ENCODE measurements around the gene CREB3L1.

CREB3L1 gene

DNA sequence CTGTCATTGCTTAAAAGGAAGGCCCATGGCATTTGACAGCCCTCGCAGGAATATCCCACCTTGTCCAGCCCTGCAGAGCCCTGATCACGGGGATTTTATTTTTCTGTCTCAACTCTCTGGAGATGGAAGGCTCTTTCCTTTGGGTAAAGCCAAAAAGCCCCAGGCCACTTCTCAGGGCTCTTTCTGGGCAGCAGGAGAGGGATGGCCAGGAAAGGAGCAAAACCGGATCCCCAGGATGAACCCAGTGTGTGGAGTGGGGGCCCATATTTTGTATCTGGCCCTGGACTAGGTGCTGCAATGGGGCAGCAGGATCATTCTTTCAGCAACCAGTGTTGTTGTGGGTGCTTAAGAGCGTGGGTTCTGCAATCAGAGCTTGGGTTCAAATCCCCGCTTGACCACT lies 11.0 kb downstream of the CREB3L1 start:
- WGBS (ENCODE audit: insufficient coverage): 99% methylated on average over 5 of the region's 5 CpGs
- DNase-seq: no peak
- no peak overlapping the region for H3K4me3 ChIP-seq (ENCODE audit: control insufficient read depth in 1 of 7, extremely low read depth in 1 of 7, insufficient read depth in 4 of 7, low read depth in 2 of 7, low read length in 6 of 7)
- no peaks in the 10 kb centered on the region for H3K4me1 ChIP-seq (ENCODE audit: control extremely low read depth in 1 of 4, control insufficient read depth in 4 of 4, insufficient read depth in 4 of 4, low read length in 3 of 4)
- no peaks in the 10 kb centered on the region for H3K9me3 ChIP-seq (ENCODE audit: control extremely low read depth in 1 of 5, control insufficient read depth in 4 of 5, insufficient read depth in 2 of 5, low read depth in 1 of 5, low read length in 4 of 5)
- ChIA-PET CTCF (interaction anchor here (1.3 kb wide), 2 partner anchors 21 to 27 kb away, joined by 3 to 4 read pairs; no protein-coding TSS in a partner anchor), POLR2A (interaction anchor here (0.6 kb wide), 2 partner anchors 19 to 1257 kb away, joined by 3 read pairs; no protein-coding TSS in a partner anchor)
- H3K27me3 ChIP-seq (replicated peaks in 2 of 5; ENCODE audit: control insufficient read depth in 4 of 5, insufficient read depth in 5 of 5, low read length in 4 of 5): peaks cover 0 to 7% (median 0%) of the 10 kb centered on the region in 5 experiments
- H3K27ac ChIP-seq (ENCODE audit: insufficient read depth in 1 of 2, low read depth in 1 of 2, low read length in 2 of 2, poor library complexity in 1 of 2, severe bottlenecking in 2 of 2): no peak overlapping the region
- no peaks in the 10 kb centered on the region for H3K36me3 ChIP-seq (ENCODE audit: control insufficient read depth in 4 of 4, insufficient read depth in 4 of 4, low read length in 3 of 4)

DNA sequence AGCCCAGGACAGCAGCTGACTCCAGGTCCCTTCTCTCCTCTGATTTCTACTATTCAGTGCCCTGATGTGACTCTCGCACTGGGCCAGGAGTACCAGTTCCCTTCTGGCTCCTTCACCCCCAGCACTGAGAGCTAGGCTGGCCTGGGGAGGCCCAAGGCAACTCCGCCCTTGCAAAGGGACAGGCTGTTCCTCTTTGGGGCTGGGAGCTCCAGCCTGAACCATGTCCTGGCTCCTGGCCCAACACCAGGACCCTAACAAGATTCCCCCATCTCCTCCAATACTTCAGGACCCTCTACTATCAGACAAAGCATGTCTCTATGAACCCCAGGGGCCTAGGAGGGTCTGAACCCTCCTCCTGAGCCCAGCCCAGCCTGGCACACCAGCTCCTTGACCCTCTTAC lies 12.5 kb downstream of the CREB3L1 start:
- WGBS (ENCODE audit: insufficient coverage): 85% methylated on average over 2 of the region's 2 CpGs
- DNase-seq: no peak
- H3K27ac ChIP-seq (ENCODE audit: insufficient read depth in 1 of 2, low read depth in 1 of 2, low read length in 2 of 2, poor library complexity in 1 of 2, severe bottlenecking in 2 of 2): no peak overlapping the region
- no peak overlapping the region for H3K4me3 ChIP-seq (ENCODE audit: control insufficient read depth in 1 of 7, extremely low read depth in 1 of 7, insufficient read depth in 4 of 7, low read depth in 2 of 7, low read length in 6 of 7)
- ChIA-PET CTCF (interaction anchor here (0.9 to 5.0 kb wide), 6 partner anchors 12 to 50 kb away, joined by 3 to 26 read pairs (median 4); partner anchors contain the start of gene CREB3L1), POLR2A (no interaction called here)
- peaks cover 0 to 6% (median 0%) of the 10 kb centered on the region in 5 experiments for H3K27me3 ChIP-seq (replicated peaks in 2 of 5; ENCODE audit: control insufficient read depth in 4 of 5, insufficient read depth in 5 of 5, low read length in 4 of 5)
- H3K36me3 ChIP-seq (ENCODE audit: control insufficient read depth in 4 of 4, insufficient read depth in 4 of 4, low read length in 3 of 4): no peaks in the 10 kb centered on the region
- peaks cover 0 to 1% (median under 1%) of the 10 kb centered on the region in 4 experiments for H3K4me1 ChIP-seq (ENCODE audit: control extremely low read depth in 1 of 4, control insufficient read depth in 4 of 4, insufficient read depth in 4 of 4, low read length in 3 of 4)
- H3K9me3 ChIP-seq (ENCODE audit: control extremely low read depth in 1 of 5, control insufficient read depth in 4 of 5, insufficient read depth in 2 of 5, low read depth in 1 of 5, low read length in 4 of 5): no peaks in the 10 kb centered on the region

DNA sequence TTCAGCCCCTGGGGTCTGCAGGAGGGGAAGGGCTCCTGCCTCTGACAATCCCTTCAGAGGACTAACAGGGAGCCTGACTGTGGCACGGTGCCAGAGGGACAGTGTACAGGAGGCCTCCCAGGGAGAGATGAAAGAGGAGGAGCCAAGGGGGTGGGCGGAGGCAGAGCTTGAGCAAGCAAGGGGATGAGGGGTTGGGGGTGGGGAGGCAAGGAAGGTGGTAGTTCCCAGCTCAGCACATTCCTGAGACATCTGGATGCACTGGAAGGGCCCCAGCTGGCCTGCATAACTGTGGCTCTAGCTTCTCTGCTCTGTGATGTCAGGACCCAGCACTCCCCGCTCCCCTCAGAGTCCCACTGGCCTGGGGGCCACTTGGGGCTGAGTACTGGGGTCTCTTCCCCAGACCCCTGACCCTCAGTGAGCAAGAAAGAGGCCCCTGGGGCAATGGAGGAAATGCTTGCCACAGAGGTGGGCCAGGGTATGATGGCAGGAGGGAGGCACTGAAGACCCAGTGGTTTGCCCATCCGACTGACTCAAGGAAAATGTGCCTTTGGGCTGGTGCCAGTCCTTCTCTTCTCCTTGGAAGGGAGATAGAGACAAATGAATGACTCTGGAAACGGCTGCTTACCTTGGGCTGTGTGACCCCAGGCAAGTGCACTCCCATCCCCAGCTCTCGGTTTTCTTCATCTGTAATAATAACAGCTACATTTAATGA lies 13.3 kb downstream of the CREB3L1 start:
- no peak overlapping the region for H3K4me3 ChIP-seq (ENCODE audit: control insufficient read depth in 1 of 7, extremely low read depth in 1 of 7, insufficient read depth in 4 of 7, low read depth in 2 of 7, low read length in 6 of 7)
- WGBS (ENCODE audit: insufficient coverage): 94% methylated on average over 2 of the region's 6 CpGs
- ChIA-PET CTCF (interaction anchor here (0.9 to 5.0 kb wide), 5 partner anchors 12 to 51 kb away, joined by 3 to 26 read pairs (median 4); partner anchors contain the start of gene CREB3L1), POLR2A (no interaction called here)
- no peak overlapping the region for H3K27ac ChIP-seq (ENCODE audit: insufficient read depth in 1 of 2, low read depth in 1 of 2, low read length in 2 of 2, poor library complexity in 1 of 2, severe bottlenecking in 2 of 2)
- peaks cover 0 to 4% (median under 1%) of the 10 kb centered on the region in 5 experiments for H3K27me3 ChIP-seq (replicated peaks in 2 of 5; ENCODE audit: control insufficient read depth in 4 of 5, insufficient read depth in 5 of 5, low read length in 4 of 5)
- H3K4me1 ChIP-seq (ENCODE audit: control extremely low read depth in 1 of 4, control insufficient read depth in 4 of 4, insufficient read depth in 4 of 4, low read length in 3 of 4): peaks cover 0 to 8% (median 6%) of the 10 kb centered on the region in 4 experiments
- no peak for DNase-seq
- no peaks in the 10 kb centered on the region for H3K36me3 ChIP-seq (ENCODE audit: control insufficient read depth in 4 of 4, insufficient read depth in 4 of 4, low read length in 3 of 4)
- H3K9me3 ChIP-seq (ENCODE audit: control extremely low read depth in 1 of 5, control insufficient read depth in 4 of 5, insufficient read depth in 2 of 5, low read depth in 1 of 5, low read length in 4 of 5): no peaks in the 10 kb centered on the region

DNA sequence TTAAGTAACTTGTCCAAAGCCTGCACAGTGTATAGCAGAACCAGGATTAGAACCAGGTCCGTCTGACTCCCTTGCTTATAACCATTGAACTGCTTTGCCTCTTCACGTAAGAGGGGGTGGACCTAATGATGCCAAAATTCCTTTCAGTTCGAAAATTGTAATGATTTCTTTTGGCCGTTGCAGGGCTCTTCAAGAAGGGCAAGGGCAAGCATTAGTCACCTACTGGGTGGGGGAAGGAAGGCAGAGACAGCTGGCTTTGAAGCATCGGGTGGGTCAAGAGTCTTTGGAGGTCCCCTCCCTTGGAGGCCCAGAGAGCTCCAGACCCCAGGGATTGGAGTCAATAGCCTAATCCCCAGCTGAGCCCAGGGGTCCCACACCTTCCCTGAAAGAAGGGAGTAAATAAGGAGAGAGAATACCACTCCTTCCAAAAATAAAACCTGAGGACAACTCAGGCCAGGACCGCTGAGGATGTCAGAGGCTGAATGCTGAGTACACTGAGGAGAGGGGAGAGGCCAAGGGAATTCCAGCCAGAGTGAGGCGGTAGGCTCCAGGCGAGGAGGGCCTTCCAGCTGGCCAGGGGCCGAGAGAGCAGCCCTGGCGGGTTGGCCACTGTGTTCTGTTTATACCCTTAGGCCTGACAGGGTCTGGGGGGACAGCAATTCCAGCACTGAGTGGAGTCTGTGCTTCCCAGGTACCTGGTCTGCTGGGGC lies 14.1 kb downstream of the CREB3L1 start:
- DNase-seq: no peak
- H3K4me3 ChIP-seq (ENCODE audit: control insufficient read depth in 1 of 7, extremely low read depth in 1 of 7, insufficient read depth in 4 of 7, low read depth in 2 of 7, low read length in 6 of 7): no peak overlapping the region
- WGBS (ENCODE audit: insufficient coverage): 94% methylated on average over 6 of the region's 10 CpGs
- ChIA-PET POLR2A (no interaction called here), CTCF (interaction anchor here (1.6 to 5.0 kb wide), 2 partner anchors 13 to 16 kb away, joined by 7 to 26 read pairs; partner anchors contain the start of gene CREB3L1)
- H3K27ac ChIP-seq (ENCODE audit: insufficient read depth in 1 of 2, low read depth in 1 of 2, low read length in 2 of 2, poor library complexity in 1 of 2, severe bottlenecking in 2 of 2): no peak overlapping the region
- no peaks in the 10 kb centered on the region for H3K36me3 ChIP-seq (ENCODE audit: control insufficient read depth in 4 of 4, insufficient read depth in 4 of 4, low read length in 3 of 4)
- peaks cover 0 to 10% (median 4%) of the 10 kb centered on the region in 5 experiments for H3K27me3 ChIP-seq (replicated peaks in 2 of 5; ENCODE audit: control insufficient read depth in 4 of 5, insufficient read depth in 5 of 5, low read length in 4 of 5)
- peaks cover 1 to 15% (median 13%) of the 10 kb centered on the region in 4 experiments for H3K4me1 ChIP-seq (ENCODE audit: control extremely low read depth in 1 of 4, control insufficient read depth in 4 of 4, insufficient read depth in 4 of 4, low read length in 3 of 4)
- H3K9me3 ChIP-seq (ENCODE audit: control extremely low read depth in 1 of 5, control insufficient read depth in 4 of 5, insufficient read depth in 2 of 5, low read depth in 1 of 5, low read length in 4 of 5): no peaks in the 10 kb centered on the region

DNA sequence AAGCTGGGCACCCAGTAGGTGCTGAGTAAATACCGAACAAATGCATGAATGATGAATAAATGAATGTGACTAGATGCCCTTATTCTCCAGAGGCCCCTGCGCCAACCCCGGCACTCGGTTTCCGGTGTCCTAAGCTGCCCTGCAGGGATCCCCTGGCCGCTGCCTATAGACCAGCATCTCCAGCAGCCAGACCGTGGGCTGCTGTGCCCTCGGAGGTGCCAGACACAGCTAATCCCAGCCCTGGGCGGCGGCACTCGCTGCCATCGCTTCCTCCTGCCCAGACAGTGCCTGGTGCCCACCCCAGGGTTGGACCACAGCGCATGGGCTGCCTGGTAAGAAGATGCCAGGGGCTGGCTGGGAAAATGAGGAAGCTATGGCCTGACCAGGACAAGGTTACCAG lies 15.6 kb downstream of the CREB3L1 start:
- peaks cover 1 to 21% (median 16%) of the 10 kb centered on the region in 4 experiments for H3K4me1 ChIP-seq (ENCODE audit: control extremely low read depth in 1 of 4, control insufficient read depth in 4 of 4, insufficient read depth in 4 of 4, low read length in 3 of 4)
- H3K27me3 ChIP-seq (replicated peaks in 2 of 5; ENCODE audit: control insufficient read depth in 4 of 5, insufficient read depth in 5 of 5, low read length in 4 of 5): peaks cover 0 to 21% (median 12%) of the 10 kb centered on the region in 5 experiments
- H3K27ac ChIP-seq (ENCODE audit: insufficient read depth in 1 of 2, low read depth in 1 of 2, low read length in 2 of 2, poor library complexity in 1 of 2, severe bottlenecking in 2 of 2): no peak overlapping the region
- DNase-seq: no peak
- 97% methylated on average over 12 of the region's 13 CpGs for WGBS (ENCODE audit: insufficient coverage)
- ChIA-PET CTCF (interaction anchor here (0.9 to 5.0 kb wide), 5 partner anchors 9 to 50 kb away, joined by 3 to 26 read pairs (median 4); partner anchors contain the start of gene CREB3L1), POLR2A (no interaction called here)
- no peaks in the 10 kb centered on the region for H3K9me3 ChIP-seq (ENCODE audit: control extremely low read depth in 1 of 5, control insufficient read depth in 4 of 5, insufficient read depth in 2 of 5, low read depth in 1 of 5, low read length in 4 of 5)
- no peak overlapping the region for H3K4me3 ChIP-seq (ENCODE audit: control insufficient read depth in 1 of 7, extremely low read depth in 1 of 7, insufficient read depth in 4 of 7, low read depth in 2 of 7, low read length in 6 of 7)
- H3K36me3 ChIP-seq (ENCODE audit: control insufficient read depth in 4 of 4, insufficient read depth in 4 of 4, low read length in 3 of 4): no peaks in the 10 kb centered on the region

DNA sequence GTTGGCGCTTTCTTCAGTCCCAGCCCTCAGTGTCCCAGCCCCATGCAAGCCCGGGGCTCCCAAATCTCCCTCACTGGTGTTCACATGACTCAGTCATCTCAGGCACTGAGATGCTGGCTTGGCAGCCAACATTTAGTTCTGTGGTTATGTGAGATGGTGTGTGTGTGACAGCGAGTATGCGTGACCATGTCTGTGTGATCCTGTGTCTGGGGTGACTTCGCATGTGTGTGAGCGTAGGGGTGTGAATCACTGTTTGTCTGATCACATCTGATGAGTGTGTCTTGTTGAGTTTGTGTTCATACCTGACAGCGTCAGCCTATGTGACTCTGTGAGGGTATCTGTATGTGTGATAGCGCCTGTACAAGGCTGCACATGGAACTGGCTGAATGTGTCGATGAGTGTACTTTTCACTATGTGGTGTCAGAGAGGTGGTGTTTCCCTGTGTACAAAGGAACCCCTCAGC lies 16.2 kb downstream of the CREB3L1 start:
- peak in 2 of 3 donors; percentile 38 to 55 for DNase-seq
- no peaks in the 10 kb centered on the region for H3K9me3 ChIP-seq (ENCODE audit: control extremely low read depth in 1 of 5, control insufficient read depth in 4 of 5, insufficient read depth in 2 of 5, low read depth in 1 of 5, low read length in 4 of 5)
- H3K27me3 ChIP-seq (replicated peaks in 2 of 5; ENCODE audit: control insufficient read depth in 4 of 5, insufficient read depth in 5 of 5, low read length in 4 of 5): peaks cover 0 to 21% (median 12%) of the 10 kb centered on the region in 5 experiments

More for the DNA sequence above, 16.2 kb downstream of the CREB3L1 start:
- POLR2A ChIA-PET: no interaction called here
- H3K4me3 ChIP-seq (ENCODE audit: control insufficient read depth in 1 of 7, extremely low read depth in 1 of 7, insufficient read depth in 4 of 7, low read depth in 2 of 7, low read length in 6 of 7): no peak overlapping the region
- no peaks in the 10 kb centered on the region for H3K36me3 ChIP-seq (ENCODE audit: control insufficient read depth in 4 of 4, insufficient read depth in 4 of 4, low read length in 3 of 4)
- peaks cover 1 to 21% (median 16%) of the 10 kb centered on the region in 4 experiments for H3K4me1 ChIP-seq (ENCODE audit: control extremely low read depth in 1 of 4, control insufficient read depth in 4 of 4, insufficient read depth in 4 of 4, low read length in 3 of 4)
- no peak overlapping the region for H3K27ac ChIP-seq (ENCODE audit: insufficient read depth in 1 of 2, low read depth in 1 of 2, low read length in 2 of 2, poor library complexity in 1 of 2, severe bottlenecking in 2 of 2)
- 94% methylated on average over 6 of the region's 9 CpGs for WGBS (ENCODE audit: insufficient coverage)
- CTCF ChIA-PET: interaction anchor here (1.0 to 5.0 kb wide), 3 partner anchors 15 to 51 kb away, joined by 4 to 26 read pairs (median 6); partner anchors contain the start of gene CREB3L1

Data from common myeloid progenitor, CD34-positive (primary cell).